ENCODE measurements around the gene SOCS4. TPM values are rescaled to one million over a fixed set of nuclear protein-coding genes. Genes with fewer than 3 reads are reported as not detected.
"Not testable (repeated sequence)": the region's sequence is repeated elsewhere in the genome, so short reads cannot be mapped to it uniquely, and the experiment has no call there.

SOCS4 gene
- total and polyA plus RNA-seq, 8 donors = 12.7 to 31.8 (median 14.7) TPM

- intact Hi-C loops (cut with DNase I) = no loop called here
- DNase-seq = no peak
- peaks cover 0 to 33% of the 10 kb centered on the region in 2 donors for H3K36me3 ChIP-seq
These were observed 41.9 kb upstream of the SOCS4 start for GRCh38 chr14:54985156-54985555.

DNA sequence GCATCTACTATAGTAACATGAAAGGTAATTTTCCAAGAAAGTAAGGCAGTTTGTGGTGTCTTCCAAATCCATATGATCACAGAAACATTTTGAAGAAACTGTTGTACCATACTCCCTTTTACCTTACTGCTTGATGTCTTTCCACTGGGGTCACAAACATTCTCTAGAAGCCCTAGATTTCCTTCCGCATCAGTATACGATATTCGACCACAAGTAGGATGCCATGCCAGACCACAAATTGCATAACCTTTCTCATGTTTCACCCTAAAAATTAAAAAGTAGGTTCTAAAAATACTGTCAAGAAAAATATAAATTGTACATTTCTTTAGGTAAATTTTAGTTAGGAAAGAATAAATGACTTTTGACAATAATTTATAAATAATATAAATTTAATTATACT lies 26.7 kb upstream of the SOCS4 start:
- DNase-seq = no peak
- peaks cover 0 to 9% of the 10 kb centered on the region in 2 donors for H3K36me3 ChIP-seq
- no peak overlapping the region for H3K4me3 ChIP-seq
- H3K27me3 ChIP-seq = no peaks in the 10 kb centered on the region
- TF ChIP-seq, protein P1, sequence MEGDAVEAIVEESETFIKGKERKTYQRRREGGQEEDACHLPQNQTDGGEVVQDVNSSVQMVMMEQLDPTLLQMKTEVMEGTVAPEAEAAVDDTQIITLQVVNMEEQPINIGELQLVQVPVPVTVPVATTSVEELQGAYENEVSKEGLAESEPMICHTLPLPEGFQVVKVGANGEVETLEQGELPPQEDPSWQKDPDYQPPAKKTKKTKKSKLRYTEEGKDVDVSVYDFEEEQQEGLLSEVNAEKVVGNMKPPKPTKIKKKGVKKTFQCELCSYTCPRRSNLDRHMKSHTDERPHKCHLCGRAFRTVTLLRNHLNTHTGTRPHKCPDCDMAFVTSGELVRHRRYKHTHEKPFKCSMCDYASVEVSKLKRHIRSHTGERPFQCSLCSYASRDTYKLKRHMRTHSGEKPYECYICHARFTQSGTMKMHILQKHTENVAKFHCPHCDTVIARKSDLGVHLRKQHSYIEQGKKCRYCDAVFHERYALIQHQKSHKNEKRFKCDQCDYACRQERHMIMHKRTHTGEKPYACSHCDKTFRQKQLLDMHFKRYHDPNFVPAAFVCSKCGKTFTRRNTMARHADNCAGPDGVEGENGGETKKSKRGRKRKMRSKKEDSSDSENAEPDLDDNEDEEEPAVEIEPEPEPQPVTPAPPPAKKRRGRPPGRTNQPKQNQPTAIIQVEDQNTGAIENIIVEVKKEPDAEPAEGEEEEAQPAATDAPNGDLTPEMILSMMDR (IDR thresholded peaks at IDR 0.05) = no peak
- ATAC-seq = no peak
- no peaks in the 10 kb centered on the region for H3K9me3 ChIP-seq
- no peak overlapping the region for H3K27ac ChIP-seq
- peaks cover 0 to 4% of the 10 kb centered on the region in 2 donors for H3K4me1 ChIP-seq
- intact Hi-C loops (cut with DNase I) = no loop called here

More at GRCh38 chr14:54985156-54985555, 41.9 kb upstream of the SOCS4 start:
- H3K27me3 ChIP-seq = no peaks in the 10 kb centered on the region
- H3K9me3 ChIP-seq = no peaks in the 10 kb centered on the region
- TF ChIP-seq, protein P1 (IDR thresholded peaks at IDR 0.05) = no peak
- H3K4me3 ChIP-seq = no peak overlapping the region
- no peaks in the 10 kb centered on the region for H3K4me1 ChIP-seq
- ATAC-seq = no peak
- H3K27ac ChIP-seq = no peak overlapping the region

DNA sequence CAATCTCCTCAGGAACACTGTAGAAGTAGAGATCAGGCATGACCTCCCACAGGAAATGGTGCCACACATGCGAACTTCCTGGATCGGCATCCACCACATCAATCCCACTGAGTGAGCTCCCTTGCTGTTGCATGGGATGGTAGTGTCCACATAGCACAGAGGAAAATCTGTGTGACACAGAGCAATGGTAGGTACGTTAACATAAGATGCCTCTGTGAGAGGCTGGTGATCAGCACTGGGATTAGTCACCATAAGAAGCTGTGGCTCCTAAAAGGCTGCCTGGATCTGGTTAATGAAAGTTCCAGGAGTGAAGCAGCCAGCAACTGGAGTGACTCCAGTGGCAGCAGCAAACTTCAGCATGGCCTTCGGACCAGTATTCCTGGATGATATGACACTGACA lies 22.0 kb upstream of the SOCS4 start:
- Histone ChIP-seq H3K4me3 (no peak overlapping the region), H3K27ac (no peak overlapping the region), H3K36me3 (peaks cover 0 to 21% of the 10 kb centered on the region in 2 donors), H3K9me3 (no peaks in the 10 kb centered on the region), H3K27me3 (no peaks in the 10 kb centered on the region), H3K4me1 (peaks cover 0 to 4% of the 10 kb centered on the region in 2 donors)
- TF ChIP-seq, protein P1 (IDR thresholded peaks at IDR 0.05) = no peak
- intact Hi-C loops (cut with DNase I) = no loop called here
- DNase-seq (no peak), ATAC-seq (no peak)

- H3K9me3 ChIP-seq = no peaks in the 10 kb centered on the region
- ATAC-seq = no peak
- intact Hi-C loops (cut with DNase I) = no loop called here
- DNase-seq = no peak
- H3K4me1 ChIP-seq = no peaks in the 10 kb centered on the region
- H3K27me3 ChIP-seq = no peaks in the 10 kb centered on the region
- peaks cover 0 to under 1% of the 10 kb centered on the region in 2 donors for H3K36me3 ChIP-seq
- no peak overlapping the region for H3K27ac ChIP-seq
- no peak overlapping the region for H3K4me3 ChIP-seq
- TF ChIP-seq, protein P1 (IDR thresholded peaks at IDR 0.05) = no peak
These were observed 12.0 kb upstream of the SOCS4 start for GRCh38 chr14:55015006-55015405.

DNA sequence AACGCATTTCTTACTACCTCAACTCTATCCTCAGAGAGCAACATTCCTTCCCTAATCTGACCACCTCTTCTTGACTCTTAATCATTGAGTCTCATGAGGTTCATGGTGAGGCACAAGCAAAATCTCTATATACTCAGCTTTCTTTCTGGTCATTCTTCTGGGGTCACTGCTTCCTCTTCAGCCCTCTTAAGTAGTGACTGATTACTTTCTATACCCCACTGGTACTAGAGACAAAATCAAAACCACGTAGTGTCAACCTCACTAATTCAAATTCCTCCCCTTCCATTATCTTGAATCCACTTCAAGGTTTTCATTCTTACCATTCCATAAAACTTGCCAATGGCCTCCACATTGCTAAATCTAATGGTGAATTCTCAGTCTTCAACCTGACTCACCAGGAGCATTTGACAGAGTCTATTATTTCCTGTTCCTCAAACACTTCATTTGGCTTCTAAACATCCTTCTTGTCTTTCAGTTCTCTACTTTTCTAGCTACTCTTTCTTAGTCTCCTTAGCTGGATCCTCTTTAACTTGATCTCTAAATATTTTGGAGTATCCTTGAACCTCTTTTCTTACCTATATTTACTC lies 7.0 kb upstream of the SOCS4 start:
- Histone ChIP-seq H3K9me3 (no peaks in the 10 kb centered on the region), H3K4me1 (no peaks in the 10 kb centered on the region), H3K27me3 (no peaks in the 10 kb centered on the region), H3K27ac (no peak overlapping the region), H3K36me3 (no peaks in the 10 kb centered on the region), H3K4me3 (no peak overlapping the region)
- intact Hi-C loops (cut with DNase I) = no loop called here
- ATAC-seq (no peak), DNase-seq (no peak)
- TF ChIP-seq, protein P1 (IDR thresholded peaks at IDR 0.05) = no peak

- H3K27me3 ChIP-seq; ATAC-seq; H3K36me3 ChIP-seq; H3K9me3 ChIP-seq; intact Hi-C loops (cut with DNase I); DNase-seq; H3K27ac ChIP-seq; H3K4me3 ChIP-seq: not testable (repeated sequence)
- H3K4me1 ChIP-seq = peaks cover 15 to 35% of the 10 kb centered on the region in 2 donors
These were observed 2.7 kb upstream of the SOCS4 start for GRCh38 chr14:55024365-55024764.
